SJCRH30 (cell line): Measurements from ENCODE around the gene PAK1. TPM values are rescaled to one million over a fixed set of nuclear protein-coding genes. Genes with fewer than 3 reads are reported as not detected.

ENCODE experiments used
- DNase-seq, 2 experiments: peaks; one replicate each; pipeline ENCODE4 v3.0.0-alpha.2; 2015 to 2020
- H3K27ac ChIP-seq: fragments of 250-450 bp; sonication (Bioruptor Pico); 2 replicates; pipeline ENCODE4 v1.5.1; 2020; ENCODE audit warnings: mild to moderate bottlenecking, moderate library complexity
- H3K27me3 ChIP-seq: fragments of 250-450 bp; sonication (Bioruptor Pico); 2 replicates; pipeline ENCODE4 v1.5.1; 2020; ENCODE audit warnings: mild to moderate bottlenecking, moderate library complexity
- H3K36me3 ChIP-seq: fragments of 250-450 bp; sonication (Bioruptor Pico); 2 replicates; pipeline ENCODE4 v1.5.1; 2020; ENCODE audit warnings: mild to moderate bottlenecking, moderate library complexity
- H3K4me1 ChIP-seq: fragments of 250-450 bp; sonication (Bioruptor Pico); 2 replicates; pipeline ENCODE4 v1.5.1; 2020; ENCODE audit warnings: mild to moderate bottlenecking, moderate library complexity
- H3K4me3 ChIP-seq: fragments of 250-450 bp; sonication (Bioruptor Pico); 2 replicates; pipeline ENCODE4 v1.5.1; 2020; ENCODE audit warnings: mild to moderate bottlenecking, moderate library complexity
- H3K9me3 ChIP-seq: fragments of 250-450 bp; sonication (Bioruptor Pico); replicated peaks from 2 replicates; pipeline ENCODE4 v1.5.1; 2020; ENCODE audit warnings: mild to moderate bottlenecking, moderate library complexity
- total RNA-seq: library from RNA; depleted of rRNA; stranded (reverse); fragments of >200 nt; shearing (Covaris generic); gene quantifications from 2 replicates; pipeline ENCODE4 v1.2.3, GENCODE V29; 2014; rRNA removed

Gene PAK1
- total RNA-seq, 1 experiment from 2014 or later = 28.7 TPM

GRCh38 chr11:77289737-77290136, 184.2 kb downstream of the PAK1 start:
- Histone ChIP-seq H3K9me3 (no peaks in the 10 kb centered on the region), H3K27me3 (no peaks in the 10 kb centered on the region), H3K27ac (no peak overlapping the region), H3K4me3 (no peak overlapping the region), H3K36me3 (no peaks in the 10 kb centered on the region), H3K4me1 (no peaks in the 10 kb centered on the region)
- no peak for DNase-seq

GRCh38 chr11:77287615-77288273, 186.2 kb downstream of the PAK1 start:
- peak in 1 of 2 experiments; percentile 8 for DNase-seq
- Histone ChIP-seq H3K36me3 (no peaks in the 10 kb centered on the region), H3K27ac (no peak overlapping the region)

GRCh38 chr11:77287136-77287535, 186.8 kb downstream of the PAK1 start:
- no peaks in the 10 kb centered on the region for H3K9me3 ChIP-seq
- no peaks in the 10 kb centered on the region for H3K27me3 ChIP-seq
- no peaks in the 10 kb centered on the region for H3K36me3 ChIP-seq
- no peak overlapping the region for H3K4me3 ChIP-seq
- H3K4me1 ChIP-seq = no peaks in the 10 kb centered on the region
- H3K27ac ChIP-seq = no peak overlapping the region
- DNase-seq = no peak

More at GRCh38 chr11:77287615-77288273, 186.2 kb downstream of the PAK1 start:
- H3K4me3 ChIP-seq = no peak overlapping the region
- H3K4me1 ChIP-seq = no peaks in the 10 kb centered on the region
- no peaks in the 10 kb centered on the region for H3K27me3 ChIP-seq
- H3K9me3 ChIP-seq = no peaks in the 10 kb centered on the region

- Histone ChIP-seq H3K4me3 (no peak overlapping the region), H3K27ac (no peak overlapping the region), H3K36me3 (no peaks in the 10 kb centered on the region), H3K27me3 (no peaks in the 10 kb centered on the region), H3K9me3 (0 out of 2 replicates have a peak, but pooled peaks cover 2% of the 10 kb centered on the region), H3K4me1 (no peaks in the 10 kb centered on the region)
- DNase-seq = no peak
Observed at GRCh38 chr11:77284476-77285468, 189.1 kb downstream of the PAK1 start.

- Histone ChIP-seq H3K4me1 (no peaks in the 10 kb centered on the region), H3K36me3 (no peaks in the 10 kb centered on the region), H3K4me3 (no peak overlapping the region), H3K9me3 (0 out of 2 replicates have a peak, but pooled peaks cover 2% of the 10 kb centered on the region), H3K27me3 (no peaks in the 10 kb centered on the region), H3K27ac (no peak overlapping the region)
- no peak for DNase-seq
Observed at GRCh38 chr11:77283101-77283500, 190.8 kb downstream of the PAK1 start.

GRCh38 chr11:77278595-77279506, 195.0 kb downstream of the PAK1 start:
- H3K4me1 ChIP-seq = no peaks in the 10 kb centered on the region
- 0 out of 2 replicates have a peak, but pooled peaks cover 2% of the 10 kb centered on the region for H3K9me3 ChIP-seq
- no peaks in the 10 kb centered on the region for H3K36me3 ChIP-seq
- H3K4me3 ChIP-seq = no peak overlapping the region
- no peaks in the 10 kb centered on the region for H3K27me3 ChIP-seq
- H3K27ac ChIP-seq = no peak overlapping the region
- no peak for DNase-seq

DNA sequence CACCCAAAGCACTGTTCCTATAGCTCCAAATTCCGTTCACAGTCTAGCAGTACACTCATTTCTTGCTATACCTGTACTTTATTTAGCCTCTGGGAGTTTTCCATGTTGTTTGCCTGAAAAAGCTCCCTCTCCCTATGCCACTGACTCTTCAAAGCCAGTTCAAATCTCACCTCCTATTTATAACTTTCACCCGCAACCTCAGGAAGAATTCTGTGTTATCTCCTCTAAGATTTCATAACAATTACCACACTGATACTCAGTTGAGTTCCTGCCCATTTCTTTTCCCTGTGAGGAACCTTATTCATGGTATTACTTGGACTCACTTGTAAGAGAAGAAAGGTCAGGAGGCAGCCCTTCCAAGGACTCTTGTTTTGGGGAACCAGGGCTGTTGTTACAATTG, 197.6 kb downstream of the PAK1 start:
- H3K36me3 ChIP-seq = no peaks in the 10 kb centered on the region
- H3K27ac ChIP-seq = no peak overlapping the region
- H3K4me1 ChIP-seq = no peaks in the 10 kb centered on the region
- DNase-seq = no peak
- 0 out of 2 replicates have a peak, but pooled peaks cover 2% of the 10 kb centered on the region for H3K9me3 ChIP-seq
- no peaks in the 10 kb centered on the region for H3K27me3 ChIP-seq
- no peak overlapping the region for H3K4me3 ChIP-seq

Other genes with a start within 250 kb of the PAK1 start
- not detected in 2 replicates for gene GDPD4, start 172.4 kb downstream of the PAK1 start, total RNA-seq
- 0.99 and 1.5 TPM in 2 replicates for gene AQP11, start 115.9 kb upstream of the PAK1 start, total RNA-seq
- gene CLNS1A, start 163.7 kb upstream of the PAK1 start, total RNA-seq = 279 and 290 TPM in 2 replicates